Fibroblast of pulmonary artery (primary cell): Measurements from ENCODE around the gene NANS.
"Not testable (repeated sequence)": the region's sequence is repeated elsewhere in the genome, so short reads cannot be mapped to it uniquely, and the experiment has no call there.

Experiments
- DNase-seq: peaks from one replicate; pipeline ENCODE4 v3.0.0-alpha.2; 2010; ENCODE audit warnings: low read depth
- H3K4me3 ChIP-seq: replicated peaks from 2 replicates; pipeline ENCODE4 v1.5.1; 2011; ENCODE audit warnings: low read depth, mild to moderate bottlenecking, control low read depth, low read length, moderate library complexity
- TF ChIP-seq, protein P1 (sequence below): IDR thresholded peaks from 2 replicates; pipeline ENCODE4 v1.5.1; 2011; ENCODE audit warnings: mild to moderate bottlenecking, control low read depth, low read length, inconsistent platforms; ENCODE audit errors: missing control alignments

The NANS gene

DNA sequence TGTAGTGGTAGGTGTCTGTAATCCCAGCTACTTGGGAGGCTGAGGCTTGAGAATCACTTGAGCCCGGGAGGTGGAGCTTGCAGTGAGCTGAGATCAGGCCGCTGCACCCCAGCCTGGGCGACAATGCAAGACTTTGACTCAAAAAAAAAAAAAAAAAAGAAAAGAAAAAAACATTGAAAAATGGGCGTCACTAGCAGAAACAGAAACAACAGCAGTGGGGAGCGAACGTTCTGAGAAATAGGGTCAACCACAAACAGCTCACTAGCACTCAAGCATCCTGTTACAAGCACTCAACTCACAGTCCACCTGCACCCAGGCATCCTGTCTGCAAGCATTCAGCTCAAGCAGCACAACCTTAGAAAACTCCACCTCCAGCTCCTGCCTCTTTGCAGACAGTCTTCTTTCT is 45.3 kb downstream of the NANS start:
- TF ChIP-seq, protein P1, sequence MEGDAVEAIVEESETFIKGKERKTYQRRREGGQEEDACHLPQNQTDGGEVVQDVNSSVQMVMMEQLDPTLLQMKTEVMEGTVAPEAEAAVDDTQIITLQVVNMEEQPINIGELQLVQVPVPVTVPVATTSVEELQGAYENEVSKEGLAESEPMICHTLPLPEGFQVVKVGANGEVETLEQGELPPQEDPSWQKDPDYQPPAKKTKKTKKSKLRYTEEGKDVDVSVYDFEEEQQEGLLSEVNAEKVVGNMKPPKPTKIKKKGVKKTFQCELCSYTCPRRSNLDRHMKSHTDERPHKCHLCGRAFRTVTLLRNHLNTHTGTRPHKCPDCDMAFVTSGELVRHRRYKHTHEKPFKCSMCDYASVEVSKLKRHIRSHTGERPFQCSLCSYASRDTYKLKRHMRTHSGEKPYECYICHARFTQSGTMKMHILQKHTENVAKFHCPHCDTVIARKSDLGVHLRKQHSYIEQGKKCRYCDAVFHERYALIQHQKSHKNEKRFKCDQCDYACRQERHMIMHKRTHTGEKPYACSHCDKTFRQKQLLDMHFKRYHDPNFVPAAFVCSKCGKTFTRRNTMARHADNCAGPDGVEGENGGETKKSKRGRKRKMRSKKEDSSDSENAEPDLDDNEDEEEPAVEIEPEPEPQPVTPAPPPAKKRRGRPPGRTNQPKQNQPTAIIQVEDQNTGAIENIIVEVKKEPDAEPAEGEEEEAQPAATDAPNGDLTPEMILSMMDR, result no peak
- H3K4me3 ChIP-seq, result no peak overlapping the region
- DNase-seq, result no peak

- TF ChIP-seq, protein P1, result no peak
- no peak overlapping the region for H3K4me3 ChIP-seq
- no peak for DNase-seq
These were observed 47.9 kb downstream of the NANS start for GRCh38 chr9:98104445-98104881.

DNA sequence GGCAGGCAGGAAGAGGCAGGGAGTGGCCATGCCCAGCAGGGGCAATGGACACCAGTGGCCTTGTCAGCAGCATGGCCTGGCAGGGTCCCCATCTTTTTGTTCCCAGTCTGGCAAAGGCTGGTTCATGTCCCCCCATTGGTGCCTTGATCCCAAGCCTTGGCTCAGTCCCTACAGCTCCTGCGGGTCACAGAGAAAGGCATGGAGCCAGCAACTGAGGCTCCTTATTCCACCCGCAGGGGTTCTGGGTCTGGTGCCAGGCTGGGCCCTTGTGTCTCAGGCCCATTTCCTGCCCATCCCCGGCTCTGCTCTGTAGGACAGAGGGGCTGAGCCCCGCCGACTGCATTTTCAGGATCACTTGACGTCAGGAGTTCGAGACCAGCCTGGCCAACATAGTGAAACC is 48.5 kb downstream of the NANS start:
- no peak overlapping the region for H3K4me3 ChIP-seq
- TF ChIP-seq, protein P1, result no peak
- DNase-seq, result no peak

DNA sequence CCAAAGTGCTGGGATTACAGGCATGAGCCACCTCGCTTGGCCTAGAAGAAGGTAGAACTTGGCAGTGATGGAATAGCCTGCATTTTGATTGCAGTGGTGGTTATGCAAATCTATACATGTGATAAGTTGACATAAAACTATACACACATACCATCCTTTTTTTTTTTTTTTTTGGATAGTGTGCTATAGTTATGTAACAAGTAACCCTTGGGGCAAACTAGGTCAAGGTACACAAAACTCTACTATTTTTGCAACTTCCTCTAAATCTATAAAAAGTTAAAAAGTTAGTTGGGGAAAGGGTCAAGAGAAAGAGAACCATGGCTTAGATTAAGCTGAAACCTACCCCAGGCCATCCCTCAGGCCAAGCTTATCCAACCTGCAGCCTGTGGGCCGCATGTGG is 51.4 kb downstream of the NANS start:
- no peak overlapping the region for H3K4me3 ChIP-seq
- DNase-seq, result no peak
- TF ChIP-seq, protein P1, result no peak

GRCh38 chr9:98108531-98109031 is 52.0 kb downstream of the NANS start:
- TF ChIP-seq, protein P1, result no peak
- no peak for DNase-seq
- H3K4me3 ChIP-seq, result no peak overlapping the region

- no peak for DNase-seq
- TF ChIP-seq, protein P1, result no peak
These were observed 52.5 kb downstream of the NANS start for GRCh38 chr9:98109052-98109451.

GRCh38 chr9:98117097-98117496 is 60.6 kb downstream of the NANS start:
- H3K4me3 ChIP-seq, DNase-seq: not testable (repeated sequence)

More at GRCh38 chr9:98109052-98109451, 52.5 kb downstream of the NANS start:
- H3K4me3 ChIP-seq, result no peak overlapping the region
